ENCODE measurements around the gene SLX9.
"Not testable (repeated sequence)": the region's sequence is repeated elsewhere in the genome, so short reads cannot be mapped to it uniquely, and the experiment has no call there.

SLX9 gene

DNA sequence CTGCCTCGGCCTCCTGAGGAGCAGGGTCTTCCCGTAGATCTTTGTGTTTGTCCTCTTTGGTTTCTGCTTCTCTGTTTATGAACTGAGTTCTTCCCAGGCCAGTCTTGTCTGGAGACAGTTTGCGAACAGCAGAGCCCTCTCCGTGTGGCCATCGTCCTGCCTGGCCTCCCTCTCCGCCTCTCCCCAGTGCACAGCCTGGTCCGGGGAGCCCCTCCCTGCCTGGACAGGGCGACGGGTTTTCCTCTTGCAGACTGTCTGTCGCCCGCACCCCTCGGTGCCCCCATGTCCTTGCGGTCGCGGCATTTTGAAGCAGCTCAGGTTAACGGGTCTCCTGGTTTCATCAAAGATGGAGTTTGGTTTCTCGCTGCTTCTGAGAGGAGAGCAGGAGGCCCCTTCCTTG is 34.8 kb downstream of the SLX9 start:
- no peaks in the 10 kb centered on the region for H3K4me1 ChIP-seq (ENCODE audit: insufficient read depth, poor library complexity, severe bottlenecking)
- DNase-seq (ENCODE audit: low spot score), result no peak
- H3K36me3 ChIP-seq (ENCODE audit: low read depth), result peaks cover 18% of the 10 kb centered on the region
- ATAC-seq (ENCODE audit: low read depth), result no peak
- TF ChIP-seq, protein P1, sequence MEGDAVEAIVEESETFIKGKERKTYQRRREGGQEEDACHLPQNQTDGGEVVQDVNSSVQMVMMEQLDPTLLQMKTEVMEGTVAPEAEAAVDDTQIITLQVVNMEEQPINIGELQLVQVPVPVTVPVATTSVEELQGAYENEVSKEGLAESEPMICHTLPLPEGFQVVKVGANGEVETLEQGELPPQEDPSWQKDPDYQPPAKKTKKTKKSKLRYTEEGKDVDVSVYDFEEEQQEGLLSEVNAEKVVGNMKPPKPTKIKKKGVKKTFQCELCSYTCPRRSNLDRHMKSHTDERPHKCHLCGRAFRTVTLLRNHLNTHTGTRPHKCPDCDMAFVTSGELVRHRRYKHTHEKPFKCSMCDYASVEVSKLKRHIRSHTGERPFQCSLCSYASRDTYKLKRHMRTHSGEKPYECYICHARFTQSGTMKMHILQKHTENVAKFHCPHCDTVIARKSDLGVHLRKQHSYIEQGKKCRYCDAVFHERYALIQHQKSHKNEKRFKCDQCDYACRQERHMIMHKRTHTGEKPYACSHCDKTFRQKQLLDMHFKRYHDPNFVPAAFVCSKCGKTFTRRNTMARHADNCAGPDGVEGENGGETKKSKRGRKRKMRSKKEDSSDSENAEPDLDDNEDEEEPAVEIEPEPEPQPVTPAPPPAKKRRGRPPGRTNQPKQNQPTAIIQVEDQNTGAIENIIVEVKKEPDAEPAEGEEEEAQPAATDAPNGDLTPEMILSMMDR (IDR thresholded peaks at IDR 0.05; ENCODE audit: poor library complexity, severe bottlenecking), result no peak
- no peak overlapping the region for H3K27ac ChIP-seq (ENCODE audit: poor library complexity, severe bottlenecking)
- H3K4me3 ChIP-seq (ENCODE audit: severe bottlenecking), result no peak overlapping the region
- no peaks in the 10 kb centered on the region for H3K27me3 ChIP-seq (ENCODE audit: insufficient read depth, poor library complexity, severe bottlenecking)
- no peaks in the 10 kb centered on the region for H3K9me3 ChIP-seq (ENCODE audit: severe bottlenecking)

DNA sequence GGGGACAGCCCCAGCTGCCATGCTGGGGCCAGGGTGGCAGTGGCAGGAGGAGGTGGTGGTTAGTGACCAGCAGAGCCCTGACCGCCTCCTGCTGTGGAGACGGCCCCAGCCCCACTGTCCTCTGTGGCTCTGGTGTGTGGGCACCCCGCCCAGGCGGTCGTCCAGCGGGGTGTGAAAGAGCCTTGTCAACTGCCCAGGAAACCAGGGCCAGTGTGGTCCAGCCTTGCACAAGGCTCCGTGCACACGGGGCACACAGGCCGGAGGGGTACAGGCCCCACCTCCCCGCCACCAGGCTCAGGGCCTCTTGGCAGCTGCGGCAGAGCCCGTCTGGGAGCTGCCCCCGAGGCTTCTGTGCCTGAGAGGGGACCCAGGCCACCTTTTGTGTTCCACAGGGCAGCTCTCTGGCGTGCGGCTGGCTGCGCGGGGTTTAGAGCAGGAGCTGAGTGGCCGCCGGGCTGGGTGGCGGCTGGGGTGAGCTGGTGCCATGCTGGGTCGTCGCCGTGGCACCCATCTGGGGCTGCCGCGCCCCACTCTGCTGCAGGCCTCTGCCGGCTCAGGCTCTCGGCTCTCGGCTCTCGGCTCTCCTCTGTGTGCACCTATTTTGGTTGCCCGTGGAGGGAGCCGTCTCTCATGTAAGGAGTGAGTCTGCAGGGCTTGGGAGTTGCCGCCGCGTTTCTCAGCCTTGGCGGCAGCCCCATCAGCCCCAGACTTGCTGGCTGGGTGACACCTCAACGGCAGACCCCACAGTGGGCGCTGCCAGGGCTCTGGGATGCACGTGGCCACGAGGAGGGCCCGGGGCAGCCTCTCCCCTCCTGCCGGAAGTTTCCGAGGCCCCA is 36.1 kb downstream of the SLX9 start:
- no peaks in the 10 kb centered on the region for H3K27me3 ChIP-seq (ENCODE audit: insufficient read depth, poor library complexity, severe bottlenecking)
- no peaks in the 10 kb centered on the region for H3K9me3 ChIP-seq (ENCODE audit: severe bottlenecking)
- peaks cover 16% of the 10 kb centered on the region; the same call in 1 of the 2 replicates for H3K36me3 ChIP-seq (ENCODE audit: low read depth)
- no peak for DNase-seq (ENCODE audit: low spot score)
- H3K4me3 ChIP-seq (ENCODE audit: severe bottlenecking), result no peak overlapping the region
- no peaks in the 10 kb centered on the region for H3K4me1 ChIP-seq (ENCODE audit: insufficient read depth, poor library complexity, severe bottlenecking)
- TF ChIP-seq, protein P1 (IDR thresholded peaks at IDR 0.05; ENCODE audit: poor library complexity, severe bottlenecking), result no peak
- H3K27ac ChIP-seq (ENCODE audit: poor library complexity, severe bottlenecking), result no peak overlapping the region
- ATAC-seq (ENCODE audit: low read depth), result no peak

DNA sequence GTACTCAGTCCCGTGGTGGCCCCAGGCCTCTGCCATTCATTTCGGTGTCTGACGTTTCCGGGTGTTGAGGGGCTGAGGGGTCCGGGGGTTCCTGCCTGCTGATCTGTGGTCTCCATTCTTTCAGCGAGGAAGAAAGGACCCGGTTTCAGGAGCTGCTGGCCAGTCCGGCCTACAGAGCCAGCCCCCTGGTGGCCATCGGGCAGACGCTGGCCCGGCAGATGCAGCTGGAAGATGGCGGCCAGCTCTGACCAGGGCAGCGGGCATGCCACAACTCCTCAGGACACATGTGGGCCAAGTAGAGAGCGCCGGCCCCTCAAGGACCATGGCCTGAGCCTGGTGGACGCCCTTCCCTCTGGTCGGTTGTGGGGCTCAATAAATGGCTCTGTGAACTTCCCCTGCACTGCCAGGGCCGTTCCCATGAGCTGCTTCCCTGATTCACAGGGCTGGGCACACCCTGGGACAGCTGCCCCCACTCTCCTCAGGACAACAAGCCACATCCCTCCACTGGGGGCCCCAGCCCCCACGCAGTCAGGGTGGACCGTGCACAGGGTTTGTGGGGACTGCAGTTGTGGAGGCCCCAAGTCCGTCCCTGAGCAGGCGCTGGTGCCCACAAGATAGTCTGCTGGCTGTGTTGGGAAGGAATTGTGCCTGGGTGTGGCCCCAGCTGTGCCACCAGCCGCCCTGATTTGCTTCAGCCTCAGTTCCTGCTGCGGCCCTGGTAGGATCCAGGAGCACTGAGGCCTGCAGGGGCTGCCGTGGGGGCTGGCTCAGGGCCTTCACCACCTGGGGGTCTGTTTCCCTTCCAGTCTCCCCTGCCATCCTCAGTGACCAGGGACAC is 36.9 kb downstream of the SLX9 start:
- H3K36me3 ChIP-seq (ENCODE audit: low read depth), result peaks cover 16% of the 10 kb centered on the region; the same call in 1 of the 2 replicates
- not testable (repeated sequence) for H3K27ac ChIP-seq (ENCODE audit: poor library complexity, severe bottlenecking)

DNA sequence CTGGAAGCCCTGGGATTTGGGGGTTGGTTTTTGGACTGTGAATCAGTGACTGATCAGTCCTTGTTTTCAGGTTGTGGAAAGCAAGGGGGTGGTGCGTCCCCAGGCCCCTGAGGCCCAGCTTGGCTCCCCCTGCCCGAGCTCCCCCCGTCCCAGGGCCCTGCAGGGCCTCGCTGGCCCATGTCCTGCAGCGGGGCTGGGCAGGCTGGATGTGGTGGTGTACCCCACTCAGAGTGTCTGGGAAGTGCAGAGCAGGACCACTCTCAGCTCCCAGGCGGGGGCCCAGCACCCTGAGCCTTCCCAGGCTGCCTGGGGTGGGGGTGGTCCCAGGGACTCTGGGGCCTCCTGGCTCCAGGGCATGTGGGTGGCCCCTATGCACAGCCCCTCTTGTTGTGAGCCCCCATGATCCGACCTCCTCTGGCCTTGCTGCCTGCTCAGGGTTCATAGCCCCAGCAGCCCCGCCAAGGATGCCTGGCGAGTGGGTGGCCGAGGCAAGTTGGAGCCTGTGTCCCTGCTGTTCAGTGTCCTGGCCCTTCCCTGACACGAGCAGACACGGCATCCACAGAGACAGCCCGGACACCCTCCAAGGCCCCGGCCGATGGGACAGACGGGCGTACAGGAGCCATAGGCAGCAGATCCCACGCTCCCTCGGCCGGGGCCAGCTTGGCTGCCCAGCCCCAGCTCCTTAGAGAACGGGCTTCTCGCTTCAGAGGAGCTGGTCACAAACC is 37.9 kb downstream of the SLX9 start:
- H3K27ac ChIP-seq (ENCODE audit: poor library complexity, severe bottlenecking), result no peak overlapping the region
- no peak for ATAC-seq (ENCODE audit: low read depth)
- no peak for DNase-seq (ENCODE audit: low spot score)

More for the DNA sequence above, 36.9 kb downstream of the SLX9 start:
- H3K4me3 ChIP-seq (ENCODE audit: severe bottlenecking); DNase-seq (ENCODE audit: low spot score); H3K27me3 ChIP-seq (ENCODE audit: insufficient read depth, poor library complexity, severe bottlenecking); H3K4me1 ChIP-seq (ENCODE audit: insufficient read depth, poor library complexity, severe bottlenecking); H3K9me3 ChIP-seq (ENCODE audit: severe bottlenecking); ATAC-seq (ENCODE audit: low read depth): not testable (repeated sequence)

More for the DNA sequence above, 37.9 kb downstream of the SLX9 start:
- H3K4me1 ChIP-seq (ENCODE audit: insufficient read depth, poor library complexity, severe bottlenecking), result peaks cover 2% of the 10 kb centered on the region
- no peaks in the 10 kb centered on the region for H3K9me3 ChIP-seq (ENCODE audit: severe bottlenecking)
- H3K27me3 ChIP-seq (ENCODE audit: insufficient read depth, poor library complexity, severe bottlenecking), result no peaks in the 10 kb centered on the region
- peaks cover 16% of the 10 kb centered on the region; the same call in 1 of the 2 replicates for H3K36me3 ChIP-seq (ENCODE audit: low read depth)
- TF ChIP-seq, protein P1 (IDR thresholded peaks at IDR 0.05; ENCODE audit: poor library complexity, severe bottlenecking), result no peak
- H3K4me3 ChIP-seq (ENCODE audit: severe bottlenecking), result no peak overlapping the region

Data from RWPE2 (cell line).